GM12864 (cell line): ENCODE measurements around the gene TUSC7.

Experiments used
- DNase-seq: peaks from one replicate; pipeline ENCODE4 v3.0.0-alpha.2; 2011; ENCODE audit warnings: low read depth
- H3K4me3 ChIP-seq: 2 replicates; pipeline ENCODE4 v1.5.1; 2011; ENCODE audit warnings: mild to moderate bottlenecking, low read depth, low read length, control low read depth
- TF ChIP-seq, protein P1 (sequence below): IDR thresholded peaks from 2 replicates; pipeline ENCODE4 v1.5.1; 2011; ENCODE audit warnings: low read depth, mild to moderate bottlenecking, moderate library complexity, low read length, control low read depth, inconsistent platforms; ENCODE audit errors: missing control alignments

TUSC7 gene

DNA sequence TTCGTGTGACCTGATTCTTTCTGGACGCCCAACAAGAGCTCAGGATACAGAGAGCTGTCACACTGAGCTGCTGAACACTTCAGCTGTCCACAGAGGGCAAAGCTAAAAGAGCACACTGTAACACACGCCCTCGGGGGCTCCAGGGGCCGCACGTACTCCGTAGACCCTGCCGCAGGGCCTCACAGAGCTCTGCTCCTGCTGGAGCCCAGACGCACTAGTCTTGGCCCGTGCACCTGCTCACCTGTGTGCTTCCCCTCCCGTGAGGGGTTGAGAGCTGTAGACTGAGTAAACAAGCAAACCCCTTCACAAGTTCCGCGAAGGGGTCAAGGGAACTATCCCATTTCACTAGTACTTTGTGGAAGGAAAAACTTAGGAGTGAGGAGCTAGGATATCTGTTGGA lies 30.7 kb upstream of the TUSC7 start:
- no peak overlapping the region for H3K4me3 ChIP-seq
- TF ChIP-seq, protein P1, sequence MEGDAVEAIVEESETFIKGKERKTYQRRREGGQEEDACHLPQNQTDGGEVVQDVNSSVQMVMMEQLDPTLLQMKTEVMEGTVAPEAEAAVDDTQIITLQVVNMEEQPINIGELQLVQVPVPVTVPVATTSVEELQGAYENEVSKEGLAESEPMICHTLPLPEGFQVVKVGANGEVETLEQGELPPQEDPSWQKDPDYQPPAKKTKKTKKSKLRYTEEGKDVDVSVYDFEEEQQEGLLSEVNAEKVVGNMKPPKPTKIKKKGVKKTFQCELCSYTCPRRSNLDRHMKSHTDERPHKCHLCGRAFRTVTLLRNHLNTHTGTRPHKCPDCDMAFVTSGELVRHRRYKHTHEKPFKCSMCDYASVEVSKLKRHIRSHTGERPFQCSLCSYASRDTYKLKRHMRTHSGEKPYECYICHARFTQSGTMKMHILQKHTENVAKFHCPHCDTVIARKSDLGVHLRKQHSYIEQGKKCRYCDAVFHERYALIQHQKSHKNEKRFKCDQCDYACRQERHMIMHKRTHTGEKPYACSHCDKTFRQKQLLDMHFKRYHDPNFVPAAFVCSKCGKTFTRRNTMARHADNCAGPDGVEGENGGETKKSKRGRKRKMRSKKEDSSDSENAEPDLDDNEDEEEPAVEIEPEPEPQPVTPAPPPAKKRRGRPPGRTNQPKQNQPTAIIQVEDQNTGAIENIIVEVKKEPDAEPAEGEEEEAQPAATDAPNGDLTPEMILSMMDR: no peak
- DNase-seq: no peak

DNA sequence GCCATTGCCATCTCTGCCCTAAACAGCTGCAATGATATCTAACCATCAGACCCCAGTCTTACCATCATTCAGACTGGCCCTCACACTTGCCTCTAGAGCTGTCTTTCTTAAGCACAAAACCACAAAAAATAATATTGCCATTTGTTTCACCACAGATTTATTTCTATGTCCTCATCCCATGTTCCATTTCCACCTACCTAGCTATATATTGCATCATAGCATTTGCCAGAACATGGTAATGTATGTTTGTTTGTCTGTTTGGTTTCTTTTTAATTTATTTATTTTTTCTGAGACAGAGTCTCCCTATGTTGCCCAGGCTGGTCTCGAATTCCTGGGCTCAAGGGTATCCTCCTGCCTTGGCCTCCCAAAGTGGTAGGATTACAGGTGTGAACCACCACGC lies 18.5 kb upstream of the TUSC7 start:
- no peak overlapping the region for H3K4me3 ChIP-seq
- no peak for DNase-seq
- TF ChIP-seq, protein P1: no peak

DNA sequence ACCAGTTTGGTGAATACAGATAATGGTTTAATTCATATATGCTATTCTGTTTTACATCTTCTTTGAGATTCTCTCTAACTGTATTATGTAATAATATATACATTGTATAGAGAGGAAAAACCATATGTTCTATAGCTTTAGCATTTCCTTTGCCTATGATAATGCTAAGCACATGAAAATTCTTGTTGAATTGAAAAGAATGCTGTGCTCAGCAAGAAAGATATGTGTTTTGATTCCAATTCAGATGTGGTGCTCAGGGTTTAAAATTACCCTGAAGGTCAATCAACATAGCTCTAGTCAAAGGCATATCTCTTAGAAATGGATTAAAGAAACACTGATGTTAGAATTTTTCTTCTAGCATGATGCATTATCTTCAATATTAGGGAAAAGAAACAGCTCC lies 8.5 kb upstream of the TUSC7 start:
- TF ChIP-seq, protein P1: no peak
- DNase-seq: no peak
- no peak overlapping the region for H3K4me3 ChIP-seq

DNA sequence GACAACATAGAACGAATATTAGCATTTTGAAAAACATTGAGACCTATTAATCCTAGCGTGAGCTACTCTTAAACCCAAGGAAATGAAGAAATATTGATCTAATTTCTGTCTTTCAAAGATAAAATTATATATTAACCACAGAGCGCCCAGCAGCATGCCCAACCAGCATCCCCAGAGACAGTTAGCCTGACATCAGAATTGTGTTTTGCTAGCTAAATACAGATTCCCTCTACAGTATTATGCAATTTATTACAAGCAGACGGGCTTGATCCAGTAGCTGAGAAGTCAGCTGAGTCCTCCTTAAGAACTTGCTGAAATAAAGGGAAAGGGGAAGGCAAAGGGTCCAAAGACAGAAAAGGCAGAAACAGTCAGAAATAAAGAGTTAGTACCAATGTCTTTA lies 7.2 kb upstream of the TUSC7 start:
- DNase-seq: no peak
- TF ChIP-seq, protein P1: no peak
- H3K4me3 ChIP-seq: no peak overlapping the region

DNA sequence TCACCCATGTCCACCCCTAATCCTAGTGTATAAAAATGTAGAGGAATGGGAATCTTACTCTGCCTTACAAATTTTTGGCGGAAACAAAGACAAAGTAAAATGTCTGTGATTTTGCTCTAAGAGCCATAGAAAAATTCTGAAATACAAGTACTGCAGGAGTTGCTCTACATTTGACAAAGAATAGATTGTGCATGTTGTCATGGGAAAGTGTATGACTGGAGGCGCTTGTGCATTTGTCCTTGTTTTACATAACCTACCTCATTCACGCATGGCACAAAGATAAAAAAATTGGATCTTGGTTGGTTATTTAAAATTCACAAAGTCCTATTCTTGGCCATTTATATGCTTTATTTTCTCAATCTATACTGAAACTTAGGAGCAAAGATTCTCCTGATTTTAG lies 2.0 kb upstream of the TUSC7 start:
- H3K4me3 ChIP-seq: no peak overlapping the region
- TF ChIP-seq, protein P1: no peak
- DNase-seq: no peak

DNA sequence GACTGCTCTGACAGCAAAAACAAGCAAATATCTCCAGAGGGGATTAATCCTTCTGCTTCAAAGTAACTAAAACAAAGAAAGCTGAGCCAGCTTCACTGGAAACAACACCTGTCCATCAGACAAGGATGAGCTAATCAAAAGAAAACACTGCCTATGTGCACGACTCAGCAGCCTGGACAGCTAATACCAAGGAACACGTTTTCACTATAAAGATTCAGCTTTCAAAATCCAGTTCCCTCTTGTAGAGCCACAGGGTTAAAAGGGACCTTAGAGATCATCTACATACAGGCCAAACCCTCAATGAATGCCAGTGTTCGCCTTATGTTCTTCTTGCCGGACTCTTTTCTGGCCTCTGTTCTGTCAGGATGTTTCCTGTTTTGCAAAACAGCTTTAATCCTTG lies 6.9 kb downstream of the TUSC7 start:
- no peak for DNase-seq
- TF ChIP-seq, protein P1: no peak
- H3K4me3 ChIP-seq: no peak overlapping the region

DNA sequence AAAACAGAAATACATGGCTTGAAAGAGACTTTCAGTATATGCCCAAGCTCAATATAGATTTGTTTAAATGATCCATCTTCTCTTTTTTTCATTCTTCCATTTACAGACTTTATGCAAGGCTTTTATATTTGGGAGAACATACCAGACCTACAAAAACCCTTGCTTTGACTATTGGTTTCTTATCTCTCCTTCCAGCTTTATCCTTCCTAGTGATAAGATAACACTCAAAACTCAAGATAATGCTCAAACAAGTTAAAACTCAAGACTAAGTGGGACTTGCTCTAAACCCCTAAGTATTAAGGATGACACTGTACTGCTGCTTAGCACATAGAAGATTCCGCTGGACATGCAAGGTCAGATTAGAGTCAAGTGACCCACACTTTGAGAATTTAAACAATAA lies 8.0 kb downstream of the TUSC7 start:
- no peak overlapping the region for H3K4me3 ChIP-seq
- TF ChIP-seq, protein P1: no peak
- no peak for DNase-seq
